Measurements from ENCODE around the gene PSME2. TPM values are rescaled to one million over a fixed set of nuclear protein-coding genes. Genes with fewer than 3 reads are reported as not detected.
A peak's percentile ranks its signal among the peaks of the same experiment; 100 is the strongest.

PSME2 gene
- total RNA-seq, 1 experiment from 2014 or later: 288 TPM

- H3K27me3 Mint-ChIP-seq (ENCODE audit: unreplicated experiment): no peaks in the 10 kb centered on the region
- peak; percentile 96 for DNase-seq
- H3K4me1 Mint-ChIP-seq (ENCODE audit: low read depth, unreplicated experiment): peaks cover 27% of the 10 kb centered on the region
- peak within 1 kb of the TSS; percentile 94 for H3K27ac Mint-ChIP-seq (ENCODE audit: unreplicated experiment)
- H3K4me3 Mint-ChIP-seq (ENCODE audit: low read depth, unreplicated experiment): peak within 1 kb of the TSS; percentile 92
- BruUV-seq (replicated peaks): TSS peak; percentile 61
- CTCF ChIA-PET: interaction anchor here (0.6 to 5.7 kb wide), 13 partner anchors 9 to 126 kb away, joined by 3 to 68 read pairs (median 6); partner anchors contain the start of genes DCAF11, IRF9, NRL and PSME1
- no peaks in the 10 kb centered on the region for H3K9me3 Mint-ChIP-seq (ENCODE audit: low read depth, unreplicated experiment)
- H3K36me3 Mint-ChIP-seq (ENCODE audit: insufficient read depth, unreplicated experiment): peaks cover 40% of the 10 kb centered on the region
- intact Hi-C loops (cut with micrococcal nuclease; ENCODE audit: unreplicated experiment): no loop called here
- TF ChIP-seq CTCF (IDR thresholded peaks at IDR 0.05; ENCODE audit: unreplicated experiment): no peak
Measured at GRCh38 chr14:24093901-24094840, 52.2 kb downstream of the PSME2 start, which contains the start of gene PCK2. Gene PCK2, plus strand, starts transcription at chr14:24094311. Its CDS starts 95 bp downstream, at chr14:24094406.

Small RNA genes within 50 kb of the gene (microRNA-seq; reads per million reads assigned to microRNA genes)
- not detected for gene MIR7703

Other genes starting within 250 kb of the PSME2 start
- gene DHRS4, start 192.8 kb downstream of the PSME2 start, total RNA-seq (2022): 15.7 and 19.0 TPM in 2 replicates
- 10.5 and 12.0 TPM in 2 replicates for gene DHRS4L2, start 157.7 kb downstream of the PSME2 start, total RNA-seq (2022)
- gene CARMIL3, start 94.6 kb downstream of the PSME2 start, total RNA-seq (2022): 0.33 and 0.42 TPM in 2 replicates
- not detected in 2 replicates for gene CPNE6, start 75.0 kb downstream of the PSME2 start, total RNA-seq (2022)
- gene PCK2, start 52.3 kb downstream of the PSME2 start, total RNA-seq (2022): 38.0 and 43.6 TPM in 2 replicates
- gene DCAF11, start 31.8 kb downstream of the PSME2 start, total RNA-seq (2022): 58.2 and 63.4 TPM in 2 replicates
- gene NRL, start 31.7 kb downstream of the PSME2 start, total RNA-seq (2022): 1.8 and 2.3 TPM in 2 replicates
- 0.47 and 0.98 TPM in 2 replicates for gene FITM1, start 16.0 kb downstream of the PSME2 start, total RNA-seq (2022)
- 259 and 289 TPM in 2 replicates for gene PSME1, start 10.4 kb downstream of the PSME2 start, total RNA-seq (2022)
- gene EMC9, start 5.0 kb downstream of the PSME2 start, total RNA-seq (2022): 38.0 and 39.2 TPM in 2 replicates
- 95.9 and 103 TPM in 2 replicates for gene RNF31, start 888 bp upstream of the PSME2 start, total RNA-seq (2022)
- gene IRF9, start 14.7 kb upstream of the PSME2 start, total RNA-seq (2022): 124 and 184 TPM in 2 replicates
- 37.5 and 42.7 TPM in 2 replicates for gene REC8, start 25.5 kb upstream of the PSME2 start, total RNA-seq (2022)
- gene IPO4, start 42.2 kb upstream of the PSME2 start, total RNA-seq (2022): 82.6 and 86.4 TPM in 2 replicates
- 68.0 and 70.9 TPM in 2 replicates for gene TM9SF1, start 48.8 kb upstream of the PSME2 start, total RNA-seq (2022)
- 0.47 TPM in 1 of 2 replicates, not detected in the other for gene TSSK4, start 59.1 kb upstream of the PSME2 start, total RNA-seq (2022)
- 53.2 and 60.8 TPM in 2 replicates for gene CHMP4A, start 66.9 kb upstream of the PSME2 start, total RNA-seq (2022)
- gene MDP1, start 69.5 kb upstream of the PSME2 start, total RNA-seq (2022): 7.4 and 8.9 TPM in 2 replicates
- gene NEDD8, start 85.8 kb upstream of the PSME2 start, total RNA-seq (2022): 192 and 198 TPM in 2 replicates
- 61.3 and 63.4 TPM in 2 replicates for gene GMPR2, start 86.3 kb upstream of the PSME2 start, total RNA-seq (2022)
- 38.3 and 40.4 TPM in 2 replicates for gene TINF2, start 96.0 kb upstream of the PSME2 start, total RNA-seq (2022)
- gene TGM1, start 116.6 kb upstream of the PSME2 start, total RNA-seq (2022): 4.5 and 7.5 TPM in 2 replicates
- gene RABGGTA, start 125.0 kb upstream of the PSME2 start, total RNA-seq (2022): 35.3 and 42.2 TPM in 2 replicates
- 18.6 and 19.7 TPM in 2 replicates for gene DHRS1, start 153.2 kb upstream of the PSME2 start, total RNA-seq (2022)
- 35.9 and 40.2 TPM in 2 replicates for gene NOP9, start 153.2 kb upstream of the PSME2 start, total RNA-seq (2022)
- gene CIDEB, start 161.4 kb upstream of the PSME2 start, total RNA-seq (2022): 0.17 TPM in 1 of 2 replicates, not detected in the other
- gene LTB4R2, start 163.5 kb upstream of the PSME2 start, total RNA-seq (2022): 19.3 and 25.8 TPM in 2 replicates
- gene LTB4R, start 164.9 kb upstream of the PSME2 start, total RNA-seq (2022): 13.4 and 18.7 TPM in 2 replicates
- 3.0 and 3.4 TPM in 2 replicates for gene ADCY4, start 188.5 kb upstream of the PSME2 start, total RNA-seq (2022)
- gene RIPK3, start 193.4 kb upstream of the PSME2 start, total RNA-seq (2022): 11.0 and 12.6 TPM in 2 replicates
- 10.7 and 12.8 TPM in 2 replicates for gene NFATC4, start 221.6 kb upstream of the PSME2 start, total RNA-seq (2022)